Measurements from ENCODE around the gene ATP11A.

Gene ATP11A

GRCh38 chr13:112893570-112894422, 204.0 kb downstream of the ATP11A start:
- H3K9ac ChIP-seq (ENCODE audit: insufficient read length, low read depth) = peak overlapping the region; percentile 56
- H3K9me3 ChIP-seq (ENCODE audit: insufficient read depth, low read length) = no peaks in the 10 kb centered on the region
- H3K4me1 ChIP-seq (ENCODE audit: insufficient read depth, insufficient read length) = peaks cover 17% of the 10 kb centered on the region
- H3K36me3 ChIP-seq (ENCODE audit: insufficient read depth, insufficient read length, low read length) = no peaks in the 10 kb centered on the region
- no peak for DNase-seq (ENCODE audit: low read depth, low spot score)
- peaks cover 49% of the 10 kb centered on the region for H3K27me3 ChIP-seq (ENCODE audit: insufficient read depth, insufficient read length)
- TF ChIP-seq ZNF274 (IDR thresholded peaks at IDR 0.05; ENCODE audit: low read depth, low read length) (no peak), SUZ12 (IDR thresholded peaks at IDR 0.05; ENCODE audit: extremely low read depth, insufficient read depth, insufficient read length) (no peak), YY1 (IDR thresholded peaks at IDR 0.05; ENCODE audit: insufficient read depth, insufficient read length) (no peak)
- H3K4me3 ChIP-seq (ENCODE audit: insufficient read length, low read depth) = peak overlapping the region; percentile 5

- Histone ChIP-seq H3K4me1 (ENCODE audit: insufficient read depth, insufficient read length) (peaks cover 17% of the 10 kb centered on the region), H3K9ac (ENCODE audit: insufficient read length, low read depth) (peak overlapping the region; percentile 50), H3K4me3 (ENCODE audit: insufficient read length, low read depth) (peak overlapping the region; percentile 53), H3K36me3 (ENCODE audit: insufficient read depth, insufficient read length, low read length) (no peaks in the 10 kb centered on the region), H3K27me3 (ENCODE audit: insufficient read depth, insufficient read length) (peaks cover 49% of the 10 kb centered on the region), H3K9me3 (ENCODE audit: insufficient read depth, low read length) (no peaks in the 10 kb centered on the region)
- TF ChIP-seq YY1 (IDR thresholded peaks at IDR 0.05; ENCODE audit: insufficient read depth, insufficient read length) = no peak
- no peak for TF ChIP-seq SUZ12 (IDR thresholded peaks at IDR 0.05; ENCODE audit: extremely low read depth, insufficient read depth, insufficient read length)
- no peak for TF ChIP-seq ZNF274 (IDR thresholded peaks at IDR 0.05; ENCODE audit: low read depth, low read length)
- DNase-seq (ENCODE audit: low read depth, low spot score) = no peak
These were observed 204.5 kb downstream of the ATP11A start for GRCh38 chr13:112894423-112894672.

- H3K27me3 ChIP-seq (ENCODE audit: insufficient read depth, insufficient read length) = peaks cover 46% of the 10 kb centered on the region
- no peak for DNase-seq (ENCODE audit: low read depth, low spot score)
- TF ChIP-seq ZNF274 (IDR thresholded peaks at IDR 0.05; ENCODE audit: low read depth, low read length) (no peak), SUZ12 (IDR thresholded peaks at IDR 0.05; ENCODE audit: extremely low read depth, insufficient read depth, insufficient read length) (no peak), YY1 (IDR thresholded peaks at IDR 0.05; ENCODE audit: insufficient read depth, insufficient read length) (no peak)
These were observed 205.0 kb downstream of the ATP11A start for GRCh38 chr13:112894673-112895481.

GRCh38 chr13:112895521-112896465, 206.0 kb downstream of the ATP11A start:
- peak overlapping the region; percentile 64 for H3K9ac ChIP-seq (ENCODE audit: insufficient read length, low read depth)
- peak overlapping the region; percentile 53 for H3K4me3 ChIP-seq (ENCODE audit: insufficient read length, low read depth)
- H3K9me3 ChIP-seq (ENCODE audit: insufficient read depth, low read length) = no peaks in the 10 kb centered on the region
- TF ChIP-seq ZNF274 (IDR thresholded peaks at IDR 0.05; ENCODE audit: low read depth, low read length) = no peak
- TF ChIP-seq YY1 (IDR thresholded peaks at IDR 0.05; ENCODE audit: insufficient read depth, insufficient read length) = no peak
- TF ChIP-seq SUZ12 (IDR thresholded peaks at IDR 0.05; ENCODE audit: extremely low read depth, insufficient read depth, insufficient read length) = no peak
- H3K4me1 ChIP-seq (ENCODE audit: insufficient read depth, insufficient read length) = peaks cover 22% of the 10 kb centered on the region
- H3K36me3 ChIP-seq (ENCODE audit: insufficient read depth, insufficient read length, low read length) = no peaks in the 10 kb centered on the region
- no peak for DNase-seq (ENCODE audit: low read depth, low spot score)
- H3K27me3 ChIP-seq (ENCODE audit: insufficient read depth, insufficient read length) = peaks cover 37% of the 10 kb centered on the region

More at GRCh38 chr13:112894673-112895481, 205.0 kb downstream of the ATP11A start:
- H3K4me1 ChIP-seq (ENCODE audit: insufficient read depth, insufficient read length) = peaks cover 17% of the 10 kb centered on the region
- no peaks in the 10 kb centered on the region for H3K36me3 ChIP-seq (ENCODE audit: insufficient read depth, insufficient read length, low read length)
- H3K4me3 ChIP-seq (ENCODE audit: insufficient read length, low read depth) = peak overlapping the region; percentile 53
- no peaks in the 10 kb centered on the region for H3K9me3 ChIP-seq (ENCODE audit: insufficient read depth, low read length)
- peak overlapping the region; percentile 64 for H3K9ac ChIP-seq (ENCODE audit: insufficient read length, low read depth)

- peaks cover 14% of the 10 kb centered on the region for H3K4me1 ChIP-seq (ENCODE audit: insufficient read depth, insufficient read length)
- no peak for DNase-seq (ENCODE audit: low read depth, low spot score)
- H3K27me3 ChIP-seq (ENCODE audit: insufficient read depth, insufficient read length) = peaks cover 25% of the 10 kb centered on the region
- no peaks in the 10 kb centered on the region for H3K9me3 ChIP-seq (ENCODE audit: insufficient read depth, low read length)
- no peak overlapping the region for H3K4me3 ChIP-seq (ENCODE audit: insufficient read length, low read depth)
- H3K9ac ChIP-seq (ENCODE audit: insufficient read length, low read depth) = no peak overlapping the region
- H3K36me3 ChIP-seq (ENCODE audit: insufficient read depth, insufficient read length, low read length) = no peaks in the 10 kb centered on the region
- TF ChIP-seq ZNF274 (IDR thresholded peaks at IDR 0.05; ENCODE audit: low read depth, low read length) (no peak), SUZ12 (IDR thresholded peaks at IDR 0.05; ENCODE audit: extremely low read depth, insufficient read depth, insufficient read length) (no peak)
These were observed 207.1 kb downstream of the ATP11A start for GRCh38 chr13:112896736-112897602.

GRCh38 chr13:112897603-112897955, 207.7 kb downstream of the ATP11A start:
- no peak for TF ChIP-seq ZNF274 (IDR thresholded peaks at IDR 0.05; ENCODE audit: low read depth, low read length)
- no peak for TF ChIP-seq SUZ12 (IDR thresholded peaks at IDR 0.05; ENCODE audit: extremely low read depth, insufficient read depth, insufficient read length)
- no peak for TF ChIP-seq YY1 (IDR thresholded peaks at IDR 0.05; ENCODE audit: insufficient read depth, insufficient read length)
- H3K4me3 ChIP-seq (ENCODE audit: insufficient read length, low read depth) = no peak overlapping the region
- no peaks in the 10 kb centered on the region for H3K9me3 ChIP-seq (ENCODE audit: insufficient read depth, low read length)
- no peak overlapping the region for H3K9ac ChIP-seq (ENCODE audit: insufficient read length, low read depth)
- DNase-seq (ENCODE audit: low read depth, low spot score) = no peak
- H3K4me1 ChIP-seq (ENCODE audit: insufficient read depth, insufficient read length) = peaks cover 10% of the 10 kb centered on the region
- no peaks in the 10 kb centered on the region for H3K36me3 ChIP-seq (ENCODE audit: insufficient read depth, insufficient read length, low read length)
- peaks cover 19% of the 10 kb centered on the region for H3K27me3 ChIP-seq (ENCODE audit: insufficient read depth, insufficient read length)

Measured in NT2/D1 (cell line).